ENCODE measurements around the gene VANGL2.

VANGL2 gene

GRCh38 chr1:160401487-160401805, 1.1 kb downstream of the VANGL2 start:
- H3K27me3 ChIP-seq (ENCODE audit: control insufficient read depth, insufficient read depth, low read length), result no peaks in the 10 kb centered on the region
- H3K36me3 ChIP-seq (ENCODE audit: control insufficient read depth, insufficient read depth, low read length), result no peaks in the 10 kb centered on the region
- no peak overlapping the region for H3K9ac ChIP-seq (ENCODE audit: low read length)
- H3K27ac ChIP-seq (ENCODE audit: low read depth, low read length), result no peak overlapping the region
- peaks cover 4% of the 10 kb centered on the region for H3K4me1 ChIP-seq (ENCODE audit: control insufficient read depth, insufficient read depth, low read length)
- H3K4me3 ChIP-seq (ENCODE audit: low read length), result peak overlapping the region; percentile 71

- Histone ChIP-seq H3K9ac (ENCODE audit: low read length) (no peak overlapping the region), H3K4me1 (ENCODE audit: control insufficient read depth, insufficient read depth, low read length) (peaks cover 4% of the 10 kb centered on the region), H3K36me3 (ENCODE audit: control insufficient read depth, insufficient read depth, low read length) (no peaks in the 10 kb centered on the region), H3K27ac (ENCODE audit: low read depth, low read length) (no peak overlapping the region), H3K27me3 (ENCODE audit: control insufficient read depth, insufficient read depth, low read length) (no peaks in the 10 kb centered on the region), H3K4me3 (ENCODE audit: low read length) (peak overlapping the region; percentile 71)
These were observed 1.8 kb downstream of the VANGL2 start for GRCh38 chr1:160402001-160402795.

GRCh38 chr1:160403244-160403643, 2.9 kb downstream of the VANGL2 start:
- no peak overlapping the region for H3K27ac ChIP-seq (ENCODE audit: low read depth, low read length)
- no peak overlapping the region for H3K4me3 ChIP-seq (ENCODE audit: low read length)
- peaks cover 4% of the 10 kb centered on the region for H3K4me1 ChIP-seq (ENCODE audit: control insufficient read depth, insufficient read depth, low read length)
- no peak overlapping the region for H3K9ac ChIP-seq (ENCODE audit: low read length)
- H3K36me3 ChIP-seq (ENCODE audit: control insufficient read depth, insufficient read depth, low read length), result no peaks in the 10 kb centered on the region
- no peaks in the 10 kb centered on the region for H3K27me3 ChIP-seq (ENCODE audit: control insufficient read depth, insufficient read depth, low read length)

GRCh38 chr1:160404094-160404493, 3.7 kb downstream of the VANGL2 start:
- no peak overlapping the region for H3K27ac ChIP-seq (ENCODE audit: low read depth, low read length)

GRCh38 chr1:160405331-160405877, 5.0 kb downstream of the VANGL2 start:
- peaks cover 11% of the 10 kb centered on the region for H3K4me1 ChIP-seq (ENCODE audit: control insufficient read depth, insufficient read depth, low read length)
- H3K9ac ChIP-seq (ENCODE audit: low read length), result no peak overlapping the region
- H3K4me3 ChIP-seq (ENCODE audit: low read length), result no peak overlapping the region
- no peaks in the 10 kb centered on the region for H3K27me3 ChIP-seq (ENCODE audit: control insufficient read depth, insufficient read depth, low read length)
- H3K36me3 ChIP-seq (ENCODE audit: control insufficient read depth, insufficient read depth, low read length), result no peaks in the 10 kb centered on the region
- H3K27ac ChIP-seq (ENCODE audit: low read depth, low read length), result no peak overlapping the region

More at GRCh38 chr1:160404094-160404493, 3.7 kb downstream of the VANGL2 start:
- Histone ChIP-seq H3K36me3 (ENCODE audit: control insufficient read depth, insufficient read depth, low read length) (no peaks in the 10 kb centered on the region), H3K9ac (ENCODE audit: low read length) (no peak overlapping the region), H3K4me1 (ENCODE audit: control insufficient read depth, insufficient read depth, low read length) (peaks cover 4% of the 10 kb centered on the region), H3K4me3 (ENCODE audit: low read length) (no peak overlapping the region), H3K27me3 (ENCODE audit: control insufficient read depth, insufficient read depth, low read length) (no peaks in the 10 kb centered on the region)

- Histone ChIP-seq H3K27me3 (ENCODE audit: control insufficient read depth, insufficient read depth, low read length) (no peaks in the 10 kb centered on the region), H3K4me1 (ENCODE audit: control insufficient read depth, insufficient read depth, low read length) (peaks cover 10% of the 10 kb centered on the region)
These were observed 6.0 kb downstream of the VANGL2 start for GRCh38 chr1:160406131-160406968.

GRCh38 chr1:160407839-160408801, 7.8 kb downstream of the VANGL2 start:
- Histone ChIP-seq H3K4me3 (ENCODE audit: low read length) (no peak overlapping the region), H3K9ac (ENCODE audit: low read length) (no peak overlapping the region)

More at GRCh38 chr1:160406131-160406968, 6.0 kb downstream of the VANGL2 start:
- Histone ChIP-seq H3K36me3 (ENCODE audit: control insufficient read depth, insufficient read depth, low read length) (no peaks in the 10 kb centered on the region), H3K4me3 (ENCODE audit: low read length) (no peak overlapping the region), H3K27ac (ENCODE audit: low read depth, low read length) (no peak overlapping the region), H3K9ac (ENCODE audit: low read length) (no peak overlapping the region)

GRCh38 chr1:160408864-160409263, 8.5 kb downstream of the VANGL2 start:
- Histone ChIP-seq H3K27ac (ENCODE audit: low read depth, low read length) (no peak overlapping the region), H3K27me3 (ENCODE audit: control insufficient read depth, insufficient read depth, low read length) (no peaks in the 10 kb centered on the region), H3K9ac (ENCODE audit: low read length) (no peak overlapping the region), H3K4me1 (ENCODE audit: control insufficient read depth, insufficient read depth, low read length) (peaks cover 7% of the 10 kb centered on the region), H3K4me3 (ENCODE audit: low read length) (no peak overlapping the region), H3K36me3 (ENCODE audit: control insufficient read depth, insufficient read depth, low read length) (no peaks in the 10 kb centered on the region)

More at GRCh38 chr1:160407839-160408801, 7.8 kb downstream of the VANGL2 start:
- H3K36me3 ChIP-seq (ENCODE audit: control insufficient read depth, insufficient read depth, low read length), result no peaks in the 10 kb centered on the region
- H3K4me1 ChIP-seq (ENCODE audit: control insufficient read depth, insufficient read depth, low read length), result peaks cover 7% of the 10 kb centered on the region
- H3K27me3 ChIP-seq (ENCODE audit: control insufficient read depth, insufficient read depth, low read length), result no peaks in the 10 kb centered on the region
- no peak overlapping the region for H3K27ac ChIP-seq (ENCODE audit: low read depth, low read length)

- Histone ChIP-seq H3K4me1 (ENCODE audit: control insufficient read depth, insufficient read depth, low read length) (peaks cover 7% of the 10 kb centered on the region), H3K27me3 (ENCODE audit: control insufficient read depth, insufficient read depth, low read length) (no peaks in the 10 kb centered on the region), H3K36me3 (ENCODE audit: control insufficient read depth, insufficient read depth, low read length) (no peaks in the 10 kb centered on the region), H3K4me3 (ENCODE audit: low read length) (no peak overlapping the region), H3K9ac (ENCODE audit: low read length) (no peak overlapping the region), H3K27ac (ENCODE audit: low read depth, low read length) (peak overlapping the region; percentile 66)
These were observed 9.1 kb downstream of the VANGL2 start for GRCh38 chr1:160409486-160409885.

GRCh38 chr1:160410406-160411005, 10.1 kb downstream of the VANGL2 start:
- Histone ChIP-seq H3K4me1 (ENCODE audit: control insufficient read depth, insufficient read depth, low read length) (peaks cover 7% of the 10 kb centered on the region), H3K9ac (ENCODE audit: low read length) (no peak overlapping the region), H3K36me3 (ENCODE audit: control insufficient read depth, insufficient read depth, low read length) (no peaks in the 10 kb centered on the region), H3K27ac (ENCODE audit: low read depth, low read length) (peak overlapping the region; percentile 66), H3K27me3 (ENCODE audit: control insufficient read depth, insufficient read depth, low read length) (no peaks in the 10 kb centered on the region), H3K4me3 (ENCODE audit: low read length) (no peak overlapping the region)

- H3K9ac ChIP-seq (ENCODE audit: low read length), result no peak overlapping the region
- no peaks in the 10 kb centered on the region for H3K27me3 ChIP-seq (ENCODE audit: control insufficient read depth, insufficient read depth, low read length)
- H3K4me1 ChIP-seq (ENCODE audit: control insufficient read depth, insufficient read depth, low read length), result peaks cover 7% of the 10 kb centered on the region
- H3K36me3 ChIP-seq (ENCODE audit: control insufficient read depth, insufficient read depth, low read length), result no peaks in the 10 kb centered on the region
- H3K27ac ChIP-seq (ENCODE audit: low read depth, low read length), result no peak overlapping the region
- no peak overlapping the region for H3K4me3 ChIP-seq (ENCODE audit: low read length)
These were observed 11.1 kb downstream of the VANGL2 start for GRCh38 chr1:160411271-160412027.

Data from rectal smooth muscle tissue (tissue), 1 donor.